Astrocyte (in vitro differentiated cells and primary cell): Measurements from ENCODE around the gene PKD1L1. TPM values are rescaled to one million over a fixed set of nuclear protein-coding genes. Genes with fewer than 3 reads are reported as not detected.

ENCODE experiments used
- DNase-seq: peaks from one replicate; pipeline ENCODE4 v3.0.0-alpha.2; 2010; ENCODE audit warnings: low read depth
- FAIRE-seq: peaks from 2 replicates; lab custom pipeline; 2011; peaks lifted over from hg19 to GRCh38; lab: Jason Lieb, UNC
- H2AFZ ChIP-seq: 2 replicates; pipeline ENCODE4 v1.6.0; 2012; ENCODE audit warnings: low read depth, low read length, inconsistent platforms
- H3K27ac ChIP-seq: 2 replicates; pipeline ENCODE4 v1.5.1; 2011; ENCODE audit warnings: low read depth, low read length, inconsistent platforms
- H3K27me3 ChIP-seq: 2 replicates; pipeline ENCODE4 v1.6.0; 2011; ENCODE audit warnings: low read length, inconsistent platforms; ENCODE audit not compliant: insufficient read depth
- H3K36me3 ChIP-seq: 2 replicates; pipeline ENCODE4 v1.5.1; 2011; ENCODE audit warnings: low read length, inconsistent platforms; ENCODE audit not compliant: insufficient read depth
- H3K4me1 ChIP-seq: 2 replicates; pipeline ENCODE4 v1.5.1; 2011; ENCODE audit warnings: low read length, inconsistent platforms; ENCODE audit not compliant: insufficient read depth
- H3K4me2 ChIP-seq: 2 replicates; pipeline ENCODE4 v1.6.0; 2012; ENCODE audit warnings: low read length, inconsistent platforms
- H3K4me3 ChIP-seq: 2 replicates; pipeline ENCODE4 v1.5.1; 2011; ENCODE audit warnings: low read depth, mild to moderate bottlenecking, low read length, inconsistent platforms; ENCODE audit not compliant: insufficient read depth
- H3K79me2 ChIP-seq: 2 replicates; pipeline ENCODE4 v1.6.0; 2012; ENCODE audit warnings: mild to moderate bottlenecking, low read length, inconsistent platforms; ENCODE audit not compliant: insufficient read depth
- H3K9ac ChIP-seq: 2 replicates; pipeline ENCODE4 v1.6.0; 2012; ENCODE audit warnings: mild to moderate bottlenecking, low read length, inconsistent platforms
- H3K9me3 ChIP-seq: 2 replicates; pipeline ENCODE4 v1.5.1; 2012; ENCODE audit warnings: low read depth, mild to moderate bottlenecking, low read length, inconsistent platforms; ENCODE audit not compliant: insufficient read depth
- H4K20me1 ChIP-seq: 2 replicates; pipeline ENCODE4 v1.6.0; 2012; ENCODE audit warnings: low read length, inconsistent platforms; ENCODE audit not compliant: insufficient read depth
- H3K27ac Mint-ChIP-seq: one replicate; pipeline ENCODE4 v1.8.0; 2021; ENCODE audit warnings: mild to moderate bottlenecking, mixed read lengths; ENCODE audit not compliant: unreplicated experiment
- H3K27me3 Mint-ChIP-seq: one replicate; pipeline ENCODE4 v1.8.0; 2021; ENCODE audit warnings: low read depth, mixed read lengths; ENCODE audit not compliant: unreplicated experiment
- H3K36me3 Mint-ChIP-seq: one replicate; pipeline ENCODE4 v1.8.0; 2021; ENCODE audit warnings: low read depth, mixed read lengths; ENCODE audit not compliant: unreplicated experiment
- H3K4me1 Mint-ChIP-seq: one replicate; pipeline ENCODE4 v1.8.0; 2021; ENCODE audit warnings: low read depth, mixed read lengths; ENCODE audit not compliant: unreplicated experiment
- H3K4me3 Mint-ChIP-seq: one replicate; pipeline ENCODE4 v1.8.0; 2021; ENCODE audit warnings: mild to moderate bottlenecking, moderate library complexity, mixed read lengths; ENCODE audit not compliant: unreplicated experiment
- H3K9me3 Mint-ChIP-seq: one replicate; pipeline ENCODE4 v1.8.0; 2021; ENCODE audit warnings: mild to moderate bottlenecking, mixed read lengths; ENCODE audit not compliant: unreplicated experiment
- EZH2 ChIP-seq: IDR thresholded peaks from 2 replicates; pipeline ENCODE4 v1.6.1; 2012; ENCODE audit warnings: mild to moderate bottlenecking, low read length, inconsistent platforms; ENCODE audit not compliant: insufficient read depth
- total RNA-seq: library from RNA; stranded (reverse); gene quantifications from 2 replicates; pipeline ENCODE4 v1.2.1, GENCODE V29; 2021
- TF ChIP-seq, protein P1 (sequence below): IDR thresholded peaks from 2 replicates; pipeline ENCODE4 v1.5.1; 2011; ENCODE audit warnings: low read depth, mild to moderate bottlenecking, inconsistent platforms, low read length, moderate library complexity; ENCODE audit not compliant: insufficient read depth

Gene PKD1L1
- total RNA-seq, 1 donor from 2014 or later = 0.39 TPM

DNA sequence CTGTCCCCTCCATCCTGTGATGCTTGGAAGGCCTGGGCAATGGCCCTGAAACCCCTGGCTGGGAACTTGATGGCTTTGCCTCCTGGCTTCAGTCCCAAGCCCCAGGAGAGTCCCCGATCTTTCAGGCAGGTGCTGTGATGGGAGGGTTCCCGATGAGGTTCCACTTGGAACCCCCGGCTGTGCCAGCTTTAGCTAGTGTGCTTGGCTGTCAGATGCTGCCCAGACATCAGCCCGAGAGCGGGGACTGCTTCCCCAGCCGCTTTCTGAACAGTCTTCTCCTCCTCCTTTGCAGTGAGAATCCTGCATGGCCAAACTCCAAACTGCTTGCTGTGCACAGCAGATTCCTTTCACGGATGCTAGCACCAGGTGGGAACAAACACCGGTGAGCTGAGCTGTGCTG is 58.1 kb downstream of the PKD1L1 start:
- Mint-ChIP-seq H3K4me3 (no peak overlapping the region), H3K9me3 (no peaks in the 10 kb centered on the region), H3K4me1 (no peaks in the 10 kb centered on the region), H3K27ac (no peak overlapping the region), H3K36me3 (no peaks in the 10 kb centered on the region), H3K27me3 (peaks cover 20% of the 10 kb centered on the region)
- Histone ChIP-seq H4K20me1 (no peaks in the 10 kb centered on the region), H3K27me3 (no peaks in the 10 kb centered on the region), H3K79me2 (no peaks in the 10 kb centered on the region), H3K4me3 (no peak overlapping the region), H3K9me3 (no peaks in the 10 kb centered on the region), H3K4me2 (no peak overlapping the region), H3K36me3 (no peaks in the 10 kb centered on the region), H3K27ac (no peak overlapping the region), H3K9ac (no peak overlapping the region), H3K4me1 (no peaks in the 10 kb centered on the region), H2AFZ (no peak overlapping the region)
- DNase-seq (no peak), FAIRE-seq (no peak)
- no peak for TF ChIP-seq EZH2
- TF ChIP-seq, protein P1, sequence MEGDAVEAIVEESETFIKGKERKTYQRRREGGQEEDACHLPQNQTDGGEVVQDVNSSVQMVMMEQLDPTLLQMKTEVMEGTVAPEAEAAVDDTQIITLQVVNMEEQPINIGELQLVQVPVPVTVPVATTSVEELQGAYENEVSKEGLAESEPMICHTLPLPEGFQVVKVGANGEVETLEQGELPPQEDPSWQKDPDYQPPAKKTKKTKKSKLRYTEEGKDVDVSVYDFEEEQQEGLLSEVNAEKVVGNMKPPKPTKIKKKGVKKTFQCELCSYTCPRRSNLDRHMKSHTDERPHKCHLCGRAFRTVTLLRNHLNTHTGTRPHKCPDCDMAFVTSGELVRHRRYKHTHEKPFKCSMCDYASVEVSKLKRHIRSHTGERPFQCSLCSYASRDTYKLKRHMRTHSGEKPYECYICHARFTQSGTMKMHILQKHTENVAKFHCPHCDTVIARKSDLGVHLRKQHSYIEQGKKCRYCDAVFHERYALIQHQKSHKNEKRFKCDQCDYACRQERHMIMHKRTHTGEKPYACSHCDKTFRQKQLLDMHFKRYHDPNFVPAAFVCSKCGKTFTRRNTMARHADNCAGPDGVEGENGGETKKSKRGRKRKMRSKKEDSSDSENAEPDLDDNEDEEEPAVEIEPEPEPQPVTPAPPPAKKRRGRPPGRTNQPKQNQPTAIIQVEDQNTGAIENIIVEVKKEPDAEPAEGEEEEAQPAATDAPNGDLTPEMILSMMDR = no peak

DNA sequence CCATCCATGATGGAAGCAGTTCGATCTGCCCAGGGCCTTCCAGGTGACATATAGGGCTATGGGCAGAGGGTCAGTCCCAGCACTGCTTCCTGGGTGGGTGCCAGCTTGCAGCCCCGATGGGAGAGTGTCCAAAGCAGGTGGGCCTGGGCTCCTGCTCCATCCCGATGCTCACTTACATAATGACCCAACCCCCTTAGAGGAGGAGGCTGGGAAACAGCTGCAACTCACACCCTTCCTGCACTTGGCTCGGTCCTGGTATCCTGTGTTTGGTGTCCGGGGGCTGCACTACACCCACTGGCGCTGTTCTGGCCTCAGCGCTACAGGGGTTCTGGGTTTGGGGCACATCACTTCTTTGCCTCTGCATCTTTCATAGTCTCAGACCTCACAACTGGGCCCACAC is 58.5 kb downstream of the PKD1L1 start:
- DNase-seq = no peak
- no peak overlapping the region for H3K4me3 Mint-ChIP-seq
- no peak overlapping the region for H3K4me2 ChIP-seq
- H3K9ac ChIP-seq = no peak overlapping the region
- no peak overlapping the region for H2AFZ ChIP-seq
- H3K9me3 ChIP-seq = no peaks in the 10 kb centered on the region
- H3K9me3 Mint-ChIP-seq = no peaks in the 10 kb centered on the region
- H3K4me3 ChIP-seq = no peak overlapping the region
- peaks cover 20% of the 10 kb centered on the region for H3K27me3 Mint-ChIP-seq
- no peak overlapping the region for H3K27ac Mint-ChIP-seq
- no peak for FAIRE-seq
- no peaks in the 10 kb centered on the region for H3K36me3 ChIP-seq
- peaks cover 2% of the 10 kb centered on the region for H3K36me3 Mint-ChIP-seq
- H3K27ac ChIP-seq = no peak overlapping the region
- no peaks in the 10 kb centered on the region for H4K20me1 ChIP-seq
- no peaks in the 10 kb centered on the region for H3K4me1 ChIP-seq
- TF ChIP-seq, protein P1 = no peak
- TF ChIP-seq EZH2 = no peak
- H3K4me1 Mint-ChIP-seq = no peaks in the 10 kb centered on the region
- H3K27me3 ChIP-seq = no peaks in the 10 kb centered on the region
- H3K79me2 ChIP-seq = no peaks in the 10 kb centered on the region

DNA sequence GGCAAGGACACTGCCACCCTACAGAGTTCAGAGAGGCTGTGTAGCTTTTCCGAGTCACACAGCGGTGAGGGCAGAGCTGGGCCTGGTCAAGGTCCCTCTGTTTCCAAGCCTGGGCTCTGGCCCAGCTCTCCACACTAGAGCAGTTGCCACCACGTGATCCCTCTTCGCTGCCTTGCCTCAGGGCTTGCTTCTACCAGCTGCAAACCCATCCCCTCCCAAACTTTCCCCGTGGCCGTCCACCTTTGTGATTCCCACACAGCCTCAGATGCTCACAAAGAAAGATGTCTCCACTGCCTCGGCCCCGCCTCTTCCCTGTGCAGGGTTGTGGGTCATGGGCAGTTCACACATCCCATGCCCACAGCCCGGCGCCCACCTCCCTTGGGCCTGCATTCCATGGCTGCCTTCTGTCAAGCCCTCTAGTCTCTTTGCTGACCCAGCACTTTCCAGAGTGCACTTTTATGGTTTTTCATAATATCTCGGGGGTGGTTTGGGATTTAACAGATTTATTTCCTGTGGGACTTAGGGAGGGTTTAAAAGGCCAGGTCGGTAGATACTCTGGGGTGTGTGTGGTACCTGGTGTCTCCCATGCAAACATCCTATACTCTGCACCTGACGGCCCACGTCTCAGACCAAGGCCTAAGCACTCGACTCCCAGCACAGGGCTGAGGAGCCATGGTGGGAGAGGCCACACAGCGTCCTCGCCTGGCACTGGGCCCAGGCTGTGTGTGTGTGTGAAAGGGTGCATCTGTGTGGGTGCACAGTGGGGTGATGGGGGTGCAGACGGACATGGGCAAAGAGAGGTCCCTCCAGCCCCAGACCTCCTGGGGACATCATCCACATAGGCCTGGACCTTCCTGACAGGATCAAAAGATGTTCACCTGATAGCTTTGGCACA is 59.6 kb downstream of the PKD1L1 start:
- H2AFZ ChIP-seq = no peak overlapping the region
- H3K9me3 Mint-ChIP-seq = no peaks in the 10 kb centered on the region
- no peak overlapping the region for H3K4me3 Mint-ChIP-seq
- H4K20me1 ChIP-seq = no peaks in the 10 kb centered on the region
- no peak for TF ChIP-seq EZH2
- TF ChIP-seq, protein P1 = no peak
- no peak overlapping the region for H3K4me3 ChIP-seq
- H3K79me2 ChIP-seq = no peaks in the 10 kb centered on the region
- FAIRE-seq (no peak), DNase-seq (no peak)
- H3K36me3 Mint-ChIP-seq = peaks cover 2% of the 10 kb centered on the region
- H3K4me1 ChIP-seq = no peaks in the 10 kb centered on the region
- H3K36me3 ChIP-seq = no peaks in the 10 kb centered on the region
- no peak overlapping the region for H3K4me2 ChIP-seq
- peaks cover 20% of the 10 kb centered on the region for H3K27me3 Mint-ChIP-seq
- no peak overlapping the region for H3K27ac Mint-ChIP-seq
- no peak overlapping the region for H3K9ac ChIP-seq
- peaks cover 3% of the 10 kb centered on the region for H3K27me3 ChIP-seq
- no peak overlapping the region for H3K27ac ChIP-seq
- no peaks in the 10 kb centered on the region for H3K9me3 ChIP-seq
- no peaks in the 10 kb centered on the region for H3K4me1 Mint-ChIP-seq
